Ascending aorta (tissue), 2 donors: ENCODE results near the gene ST6GALNAC4. TPM values are rescaled to one million over a fixed set of nuclear protein-coding genes. Genes with fewer than 3 reads are reported as not detected.
A peak's percentile ranks its signal among the peaks of the same experiment; 100 is the strongest.

Experiments used
- DNase-seq, 2 donors: peaks; one replicate each; pipeline ENCODE4 v3.0.0-alpha.2; 2019; ENCODE audit warnings: low spot score in 2 of 2
- H3K27ac ChIP-seq, 2 donors: fragments of 200-600 bp; sonication (generic); one replicate each; pipeline ENCODE4 v1.5.1; 2016 to 2017; ENCODE audit warnings: mild to moderate bottlenecking in 1 of 2
- H3K27me3 ChIP-seq: fragments of 200-600 bp; sonication (generic); one replicate; pipeline ENCODE4 v1.5.1; 2017
- H3K36me3 ChIP-seq, 2 donors: fragments of 200-600 bp; sonication (generic); one replicate each; pipeline ENCODE4 v1.5.1; 2016
- H3K4me1 ChIP-seq, 2 donors: fragments of 200-600 bp; sonication (generic); one replicate each; pipeline ENCODE4 v1.5.1; 2016 to 2017; ENCODE audit warnings: mild to moderate bottlenecking in 1 of 2
- H3K4me3 ChIP-seq, 2 donors: fragments of 200-600 bp; sonication (generic); one replicate each; pipeline ENCODE4 v1.5.1; 2016 to 2017; ENCODE audit warnings: mild to moderate bottlenecking in 1 of 2
- H3K9me3 ChIP-seq, 2 donors: fragments of 200-600 bp; sonication (generic); one replicate each; pipeline ENCODE4 v1.5.1; 2016
- CTCF ChIP-seq, 3 experiments: fragments of 200-600 bp in 2 of 3; fragments of 450-650 bp in 1 of 3; sonication (generic) in 2 of 3; IDR thresholded peaks; one replicate each; pipeline ENCODE4 v1.5.1; 2016 to 2019; ENCODE audit warnings: antibody characterized with exemption in 3 of 3, mild to moderate bottlenecking in 1 of 3, moderate library complexity in 1 of 3
- intact Hi-C: fragments of 100-400 bp; cut with DNase I; formaldehyde crosslinking; loops from one replicate; pipeline ENCODE4 v1.15.1; 2023
- total RNA-seq: library from RNA; depleted of rRNA; stranded (reverse); fragments of >200 nt; gene quantifications from one replicate; pipeline ENCODE4 v1.1.0, GENCODE V29; 2016

The ST6GALNAC4 gene
- total RNA-seq, 1 donor from 2014 or later = 134 TPM

GRCh38 chr9:127920794-127921193 lies 4.0 kb upstream of the ST6GALNAC4 start:
- no peaks in the 10 kb centered on the region for H3K9me3 ChIP-seq
- no peak overlapping the region for H3K27ac ChIP-seq
- peaks cover 7 to 39% of the 10 kb centered on the region in 2 donors for H3K4me1 ChIP-seq
- DNase-seq = no peak
- TF ChIP-seq CTCF (IDR thresholded peaks at IDR 0.05) = no peak
- H3K36me3 ChIP-seq = no peaks in the 10 kb centered on the region
- intact Hi-C loops = loop anchor here (1.0 to 10.0 kb wide), 3 partner anchors 185 to 416 kb away; partner anchors contain the start of gene TOR2A
- H3K4me3 ChIP-seq = no peak overlapping the region
- no peaks in the 10 kb centered on the region for H3K27me3 ChIP-seq

- TF ChIP-seq CTCF (IDR thresholded peaks at IDR 0.05) = no peak
- no peaks in the 10 kb centered on the region for H3K9me3 ChIP-seq
- no peaks in the 10 kb centered on the region for H3K27me3 ChIP-seq
- peaks cover 10 to 47% of the 10 kb centered on the region in 2 donors for H3K4me1 ChIP-seq
- no peak overlapping the region for H3K4me3 ChIP-seq
- peak; percentile 92 to 98 for DNase-seq
- peak overlapping the region; percentile 69 to 74 for H3K27ac ChIP-seq
- no peaks in the 10 kb centered on the region for H3K36me3 ChIP-seq
- intact Hi-C loops = loop anchor here (1.0 to 5.0 kb wide), 3 partner anchors 43 to 202 kb away; partner anchors contain the start of genes AK1, PTRH1 and TTC16
These were observed 2.5 kb upstream of the ST6GALNAC4 start for GRCh38 chr9:127919253-127919815.

DNA sequence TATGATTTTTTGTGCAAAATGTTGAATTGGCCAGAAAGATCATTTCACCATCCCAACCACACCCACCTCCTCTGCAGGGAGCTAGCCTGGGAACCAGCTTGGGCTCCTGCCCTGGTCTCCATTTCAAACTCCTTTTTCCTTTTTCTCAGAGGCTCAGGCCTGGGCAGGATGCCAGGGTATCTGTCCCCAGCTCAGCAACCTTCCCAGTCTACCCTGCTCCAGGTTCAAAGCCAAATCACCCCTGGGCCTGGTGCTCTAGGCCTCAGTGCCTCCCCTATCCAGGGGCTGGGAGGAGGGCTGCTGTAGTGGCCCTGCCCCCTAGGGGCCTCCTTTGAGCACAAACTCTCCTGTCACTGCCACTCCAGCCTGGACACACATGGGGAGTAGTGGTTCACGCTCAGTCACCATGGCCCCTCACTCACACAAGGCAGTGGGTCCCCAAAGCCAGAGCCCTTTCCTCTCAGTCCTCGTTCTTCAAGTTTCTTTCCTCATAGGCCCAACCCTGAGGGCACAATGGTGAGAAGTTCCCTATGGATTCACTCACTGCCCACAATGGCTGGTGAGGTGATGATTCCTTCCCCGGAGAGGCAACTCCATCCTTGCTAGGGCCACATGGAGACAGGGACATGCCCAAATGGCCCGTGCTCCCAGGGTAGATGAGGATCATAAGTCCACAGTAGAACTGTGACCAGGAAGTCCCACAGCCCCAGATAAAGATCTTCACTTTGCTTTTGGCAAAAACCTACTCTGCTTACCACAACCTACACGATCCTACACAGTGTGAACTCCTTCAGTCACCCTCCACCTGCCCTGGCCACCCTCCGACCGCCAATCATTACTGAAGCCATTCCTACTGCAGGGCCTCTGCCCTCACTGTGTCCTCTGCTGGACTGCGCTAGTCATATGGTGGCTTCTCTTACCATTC lies 1.6 kb upstream of the ST6GALNAC4 start:
- H3K27ac ChIP-seq = peak overlapping the region; percentile 69 to 74
- peaks cover 10 to 47% of the 10 kb centered on the region in 2 donors for H3K4me1 ChIP-seq
- H3K36me3 ChIP-seq = peaks cover 4 to 5% of the 10 kb centered on the region in 2 donors
- no peak for TF ChIP-seq CTCF (IDR thresholded peaks at IDR 0.05)
- H3K4me3 ChIP-seq = no peak overlapping the region
- intact Hi-C loops = loop anchor here (1.0 to 5.0 kb wide), 3 partner anchors 42 to 201 kb away; partner anchors contain the start of genes AK1, PTRH1 and TTC16
- DNase-seq = no peak
- no peaks in the 10 kb centered on the region for H3K9me3 ChIP-seq
- H3K27me3 ChIP-seq = no peaks in the 10 kb centered on the region

- intact Hi-C loops = loop anchor here (1.0 to 5.0 kb wide), 4 partner anchors 20 to 200 kb away; partner anchors contain the start of genes AK1, FPGS, PTRH1 and TTC16
- Histone ChIP-seq H3K4me3 (peak overlapping the region in 1 of 2 donors; percentile 51), H3K4me1 (peaks cover 10 to 47% of the 10 kb centered on the region in 2 donors)
These were observed 762 bp upstream of the ST6GALNAC4 start for GRCh38 chr9:127917603-127918002.

More at GRCh38 chr9:127917603-127918002, 762 bp upstream of the ST6GALNAC4 start:
- DNase-seq = no peak
- no peak for TF ChIP-seq CTCF (IDR thresholded peaks at IDR 0.05)
- H3K36me3 ChIP-seq = peaks cover 11 to 13% of the 10 kb centered on the region in 2 donors
- H3K9me3 ChIP-seq = no peaks in the 10 kb centered on the region
- peak overlapping the region; percentile 69 to 74 for H3K27ac ChIP-seq
- no peaks in the 10 kb centered on the region for H3K27me3 ChIP-seq
